GM12892 (cell line): ENCODE data around the gene ASRGL1.

Experiments used
- DNase-seq: peaks from one replicate; pipeline ENCODE4 v3.0.0; 2011; ENCODE audit not compliant: insufficient read length
- FAIRE-seq: peaks from 2 replicates; lab custom pipeline; 2011; peaks lifted over from hg19 to GRCh38; lab: Jason Lieb, UNC
- POLR2A ChIP-seq: IDR thresholded peaks from 2 replicates; pipeline ENCODE4 v1.6.1; 2011; ENCODE audit warnings: low read depth, low read length, control low read depth
- POLR2AphosphoS5 ChIP-seq: IDR thresholded peaks from 2 replicates; pipeline ENCODE4 v1.6.1; 2011; ENCODE audit warnings: low read depth, low read length, control low read depth
- TAF1 ChIP-seq: IDR thresholded peaks from 2 replicates; pipeline ENCODE4 v1.6.1; 2011; ENCODE audit warnings: low read depth, mild to moderate bottlenecking, control low read depth, low read length, borderline replicate concordance

Gene ASRGL1

GRCh38 chr11:62399878-62400266, 62.6 kb downstream of the ASRGL1 start:
- DNase-seq (no peak), FAIRE-seq (no peak)
- no peak for TF ChIP-seq TAF1
- TF ChIP-seq POLR2A, result no peak
- no peak for TF ChIP-seq POLR2AphosphoS5

GRCh38 chr11:62400281-62400680, 63.0 kb downstream of the ASRGL1 start:
- TF ChIP-seq POLR2AphosphoS5 (no peak), TAF1 (no peak), POLR2A (no peak)
- DNase-seq (no peak), FAIRE-seq (no peak)

- TF ChIP-seq TAF1 (no peak), POLR2AphosphoS5 (no peak), POLR2A (no peak)
- FAIRE-seq (no peak), DNase-seq (no peak)
Observed at GRCh38 chr11:62400760-62401159, 63.5 kb downstream of the ASRGL1 start.

GRCh38 chr11:62401356-62401755, 64.1 kb downstream of the ASRGL1 start:
- DNase-seq (no peak), FAIRE-seq (no peak)
- TF ChIP-seq TAF1, result no peak
- no peak for TF ChIP-seq POLR2A
- no peak for TF ChIP-seq POLR2AphosphoS5

GRCh38 chr11:62401811-62402210, 64.6 kb downstream of the ASRGL1 start:
- FAIRE-seq, result no peak

GRCh38 chr11:62402226-62402959, 65.1 kb downstream of the ASRGL1 start:
- DNase-seq (no peak), FAIRE-seq (no peak)
- TF ChIP-seq POLR2A (no peak), POLR2AphosphoS5 (no peak), TAF1 (no peak)

More at GRCh38 chr11:62401811-62402210, 64.6 kb downstream of the ASRGL1 start:
- DNase-seq, result no peak
- TF ChIP-seq POLR2AphosphoS5, result no peak
- TF ChIP-seq TAF1, result no peak
- TF ChIP-seq POLR2A, result no peak

GRCh38 chr11:62402960-62403730, 65.9 kb downstream of the ASRGL1 start:
- no peak for FAIRE-seq
- no peak for DNase-seq
- no peak for TF ChIP-seq TAF1
- TF ChIP-seq POLR2AphosphoS5, result no peak
- TF ChIP-seq POLR2A, result no peak

- DNase-seq (no peak), FAIRE-seq (no peak)
- TF ChIP-seq TAF1 (no peak), POLR2A (no peak)
Observed at GRCh38 chr11:62404435-62404834, 67.2 kb downstream of the ASRGL1 start.

GRCh38 chr11:62404901-62405300, 67.7 kb downstream of the ASRGL1 start:
- no peak for FAIRE-seq
- TF ChIP-seq POLR2A (no peak), POLR2AphosphoS5 (no peak), TAF1 (no peak)

GRCh38 chr11:62406034-62406433, 68.8 kb downstream of the ASRGL1 start:
- FAIRE-seq (no peak), DNase-seq (no peak)
- TF ChIP-seq POLR2AphosphoS5, result no peak
- no peak for TF ChIP-seq POLR2A
- no peak for TF ChIP-seq TAF1

More at GRCh38 chr11:62404901-62405300, 67.7 kb downstream of the ASRGL1 start:
- DNase-seq, result no peak

GRCh38 chr11:62409831-62410230, 72.6 kb downstream of the ASRGL1 start:
- no peak for DNase-seq
- FAIRE-seq, result no peak
- TF ChIP-seq POLR2AphosphoS5 (no peak), TAF1 (no peak), POLR2A (no peak)

- TF ChIP-seq TAF1, result no peak
- no peak for TF ChIP-seq POLR2A
- no peak for TF ChIP-seq POLR2AphosphoS5
- DNase-seq, result no peak
- no peak for FAIRE-seq
Observed at GRCh38 chr11:62410972-62411371, 73.7 kb downstream of the ASRGL1 start.

GRCh38 chr11:62411524-62411923, 74.3 kb downstream of the ASRGL1 start:
- FAIRE-seq (no peak), DNase-seq (no peak)
- no peak for TF ChIP-seq POLR2AphosphoS5
- TF ChIP-seq POLR2A, result no peak
- no peak for TF ChIP-seq TAF1
